Right lobe of liver (tissue), 6 donors: ENCODE measurements around the gene SRSF6. TPM values are rescaled to one million over a fixed set of nuclear protein-coding genes. Genes with fewer than 3 reads are reported as not detected.

Source experiments
- ATAC-seq, 4 donors: fragments of 200-7000 bp; cut with Tn5 transposase; one replicate each; pipeline ENCODE4 v1.9.1; 2020; ENCODE audit warnings: mild to moderate bottlenecking in 4 of 4, moderate library complexity in 4 of 4
- DNase-seq, 3 donors: peaks; one replicate each; pipeline ENCODE4 v3.0.0-alpha.2; 2020
- H3K27ac ChIP-seq, 3 donors: fragments of 200-600 bp; one replicate each; pipeline ENCODE4 v1.8.0; 2022
- H3K27me3 ChIP-seq, 2 donors: fragments of 200-600 bp; one replicate each; pipeline ENCODE4 v1.8.0; 2022
- H3K36me3 ChIP-seq, 4 donors: fragments of 200-600 bp; sonication (generic) in 1 of 4; one replicate each; pipeline versions ENCODE4 v1.5.1 to v1.8.0; 2017 to 2022; ENCODE audit warnings: control low read depth in 1 of 4
- H3K4me1 ChIP-seq, 4 donors: fragments of 200-600 bp; sonication (generic) in 1 of 4; one replicate each; pipeline versions ENCODE4 v1.5.1 to v1.8.0; 2017 to 2022; ENCODE audit warnings: control low read depth in 1 of 4
- H3K4me3 ChIP-seq, 3 donors: fragments of 200-600 bp; one replicate each; pipeline ENCODE4 v1.8.0; 2022
- H3K9me3 ChIP-seq, 4 donors: fragments of 200-600 bp; sonication (generic) in 1 of 4; one replicate each; pipeline versions ENCODE4 v1.5.1 to v1.8.0; 2017 to 2022; ENCODE audit warnings: control low read depth in 1 of 4
- CTCF ChIP-seq, 4 donors: fragments of 200-600 bp in 3 of 4; fragments of 450-650 bp in 1 of 4; IDR thresholded peaks; one replicate each; pipeline versions ENCODE4 v1.5.1 to v1.8.0; 2016 to 2022; ENCODE audit warnings: antibody characterized with exemption in 4 of 4, mild to moderate bottlenecking in 2 of 4
- POLR2A ChIP-seq: fragments of 450-650 bp; IDR thresholded peaks from one replicate; pipeline ENCODE4 v1.6.1; 2017; ENCODE audit warnings: antibody characterized with exemption, mild to moderate bottlenecking
- WGBS: methylation state at CpG from one replicate; pipeline ENCODE4 v1.1.6; 2018; ENCODE audit warnings: low coverage, low lambda C conversion rate; ENCODE audit not compliant: insufficient coverage; ENCODE audit errors: missing lambda C conversion rate; 5-methylcytosine and 5-hydroxymethylcytosine counted together
- intact Hi-C, 2 donors: fragments of 100-400 bp; cut with DNase I; formaldehyde crosslinking; loops; one replicate each; pipeline versions ENCODE4 v1.11.2 to v1.14.1; 2022
- total RNA-seq, 6 experiments: library from RNA; depleted of rRNA in 2 of 6; stranded (reverse); fragments of >200 nt in 2 of 6; fragmentation: NEBNext Ultra II Directional in 3 of 6; extraction: Animal tissue kit (Norgen Biotek cat#: 25700) in 3 of 6; gene quantifications; one replicate each; pipeline versions ENCODE4 v1.1.0 to v1.2.4, GENCODE V29; 2016 to 2023
- donor health status: DM: no; HTN: yes; CAD: no.
- donor health status: DM: no; HTN: no; CAD: no.
- donor health status: DM: no; HTN: no; CAD: no.
- donor health status: DM: no; HTN: yes; CAD: no.
- donor health status: DM: no; HTN: yes; CAD: no.

The SRSF6 gene
- total RNA-seq, 6 experiments from 2014 or later: 35.1 to 111 (median 76.8) TPM

- DNase-seq (no peak), ATAC-seq (no peak)
- TF ChIP-seq CTCF (IDR thresholded peaks at IDR 0.05) (no peak), POLR2A (no peak)
- no peaks in the 10 kb centered on the region for H3K9me3 ChIP-seq
- H3K27me3 ChIP-seq: no peaks in the 10 kb centered on the region
- H3K27ac ChIP-seq: no peak overlapping the region
- intact Hi-C loops: no loop called here
- H3K36me3 ChIP-seq: peaks cover 12 to 83% (median 37%) of the 10 kb centered on the region in 4 donors
- WGBS: 87% methylated on average over 4 of the region's 4 CpGs
- H3K4me1 ChIP-seq: peaks cover 0 to 32% (median 5%) of the 10 kb centered on the region in 4 donors
- no peak overlapping the region for H3K4me3 ChIP-seq
Measured at GRCh38 chr20:43462660-43463526, 5.2 kb downstream of the SRSF6 start.

GRCh38 chr20:43463527-43464218 lies 6.0 kb downstream of the SRSF6 start:
- Histone ChIP-seq H3K4me3 (no peak overlapping the region), H3K36me3 (peaks cover 12 to 83% (median 37%) of the 10 kb centered on the region in 4 donors), H3K4me1 (peaks cover 0 to 32% (median 5%) of the 10 kb centered on the region in 4 donors), H3K27ac (no peak overlapping the region), H3K9me3 (no peaks in the 10 kb centered on the region), H3K27me3 (no peaks in the 10 kb centered on the region)
- ATAC-seq (no peak), DNase-seq (no peak)
- 74% methylated on average over 3 of the region's 3 CpGs for WGBS
- TF ChIP-seq POLR2A (no peak), CTCF (IDR thresholded peaks at IDR 0.05) (no peak)
- intact Hi-C loops: no loop called here

GRCh38 chr20:43464219-43464790 lies 6.6 kb downstream of the SRSF6 start:
- intact Hi-C loops: no loop called here
- Histone ChIP-seq H3K4me1 (peaks cover 0 to 27% (median 4%) of the 10 kb centered on the region in 4 donors), H3K9me3 (no peaks in the 10 kb centered on the region), H3K27ac (no peak overlapping the region), H3K4me3 (no peak overlapping the region), H3K27me3 (no peaks in the 10 kb centered on the region), H3K36me3 (peaks cover 12 to 87% (median 37%) of the 10 kb centered on the region in 4 donors)
- no peak for DNase-seq
- no peak for TF ChIP-seq CTCF (IDR thresholded peaks at IDR 0.05)
- 84% methylated on average over 8 of the region's 9 CpGs for WGBS
- no peak for ATAC-seq

- Histone ChIP-seq H3K4me1 (peaks cover 0 to 14% (median 0%) of the 10 kb centered on the region in 4 donors), H3K27ac (no peak overlapping the region), H3K9me3 (no peaks in the 10 kb centered on the region), H3K36me3 (peaks cover 4 to 83% (median 30%) of the 10 kb centered on the region in 4 donors), H3K27me3 (no peaks in the 10 kb centered on the region), H3K4me3 (no peak overlapping the region)
- DNase-seq (no peak), ATAC-seq (no peak)
- intact Hi-C loops: no loop called here
- WGBS: 100% methylated on average over 1 of the region's 2 CpGs
- TF ChIP-seq POLR2A: no peak
- no peak for TF ChIP-seq CTCF (IDR thresholded peaks at IDR 0.05)
Measured at GRCh38 chr20:43465625-43465943, 7.9 kb downstream of the SRSF6 start.
